H1 (cell line): Measurements from ENCODE around the gene AMER2. TPM values are rescaled to one million over a fixed set of nuclear protein-coding genes. Genes with fewer than 3 reads are reported as not detected.
A peak's percentile ranks its signal among the peaks of the same experiment; 100 is the strongest.

ENCODE experiments used
- CTCF ChIA-PET: fragments of 300-600 bp; sonication (Branson Sonifier 250); formaldehyde crosslinking; loops from one replicate; lab custom pipeline; 2021; ENCODE audit not compliant: partially characterized antibody; lab: Charles Lee
- POLR2A ChIA-PET: fragments of 300-600 bp; sonication (Branson Sonifier 250); formaldehyde crosslinking; loops from one replicate; lab custom pipeline; 2021; ENCODE audit warnings: inconsistent platforms; ENCODE audit not compliant: partially characterized antibody; lab: Charles Lee
- DNase-seq, 2 experiments: peaks; one replicate each; pipeline versions ENCODE4 v3.0.0 to v3.0.0-alpha.2; 2010 to 2022; ENCODE audit warnings: low spot score in 2 of 2, low read depth in 1 of 2, mixed read lengths in 1 of 2
- FAIRE-seq: peaks from 2 replicates; lab custom pipeline; 2011; peaks lifted over from hg19 to GRCh38; lab: Jason Lieb, UNC
- H2AFZ ChIP-seq: 2 replicates; pipeline ENCODE4 v1.8.1; 2012; ENCODE audit warnings: low read length, inconsistent platforms
- H2AK5ac ChIP-seq: 2 replicates; pipeline ENCODE4 v1.6.1; 2013; ENCODE audit warnings: low read depth, low read length
- H2BK120ac ChIP-seq: replicated peaks from 2 replicates; pipeline ENCODE3; 2013; ENCODE audit warnings: low read depth, low read length, inconsistent platforms
- H2BK12ac ChIP-seq: 2 replicates; pipeline ENCODE4 v1.6.1; 2013; ENCODE audit warnings: low read depth, low read length
- H2BK15ac ChIP-seq: 2 replicates; pipeline ENCODE4 v1.6.1; 2013; ENCODE audit warnings: low read length
- H2BK20ac ChIP-seq: 2 replicates; pipeline ENCODE4 v1.6.1; 2013; ENCODE audit warnings: low read length
- H2BK5ac ChIP-seq: 2 replicates; pipeline ENCODE4 v1.6.1; 2013; ENCODE audit warnings: low read depth, low read length
- H3K14ac ChIP-seq: 2 replicates; pipeline ENCODE4 v1.6.1; 2013; ENCODE audit warnings: inconsistent platforms; ENCODE audit not compliant: insufficient read length
- H3K18ac ChIP-seq: 2 replicates; pipeline ENCODE4 v1.6.1; 2013; ENCODE audit warnings: low read length; ENCODE audit errors: extremely low read depth
- H3K23ac ChIP-seq: 2 replicates; pipeline ENCODE4 v1.6.1; 2013; ENCODE audit warnings: inconsistent platforms; ENCODE audit not compliant: insufficient read length
- H3K23me2 ChIP-seq: 2 replicates; pipeline ENCODE4 v1.6.1; 2013; ENCODE audit warnings: low read depth, low read length
- H3K27ac ChIP-seq: 2 replicates; pipeline ENCODE4 v1.6.1; 2011; ENCODE audit warnings: low read depth, low read length, inconsistent platforms
- H3K27me3 ChIP-seq, 4 experiments: replicated peaks in 1 of 4; 1 replicate in 1 of 4; 2 replicates in 3 of 4; pipeline versions ENCODE4 v1.6.1 to v1.8.1; 2011 to 2013; ENCODE audit warnings: low read length in 3 of 4, mild to moderate bottlenecking in 3 of 4, inconsistent platforms in 2 of 4, mixed read lengths in 2 of 4, moderate library complexity in 1 of 4; ENCODE audit not compliant: control insufficient read depth in 3 of 4, insufficient read depth in 3 of 4; ENCODE audit errors: extremely low read depth in 1 of 4
- H3K36me3 ChIP-seq, 4 experiments: 2 replicates each; pipeline versions ENCODE4 v1.6.1 to v1.8.1; 2011 to 2013; ENCODE audit warnings: mild to moderate bottlenecking in 4 of 4, low read length in 3 of 4, moderate library complexity in 2 of 4, control low read depth in 1 of 4, inconsistent platforms in 1 of 4; ENCODE audit not compliant: insufficient read depth in 4 of 4, control insufficient read depth in 2 of 4
- H3K4ac ChIP-seq: replicated peaks from 2 replicates; pipeline ENCODE3; 2013; ENCODE audit warnings: low read length, low read depth, mixed read lengths, inconsistent platforms; ENCODE audit not compliant: insufficient read length
- H3K4me1 ChIP-seq, 4 experiments: replicated peaks in 1 of 4; 1 replicate in 1 of 4; 2 replicates in 3 of 4; pipeline versions ENCODE4 v1.6.1 to v1.8.1; 2011 to 2013; ENCODE audit warnings: low read length in 3 of 4, inconsistent platforms in 2 of 4, mixed read lengths in 1 of 4; ENCODE audit not compliant: insufficient read depth in 4 of 4, control insufficient read depth in 3 of 4
- H3K4me2 ChIP-seq, 2 experiments: 2 replicates each; pipeline versions ENCODE4 v1.6.1 to v1.8.1; 2011 to 2013; ENCODE audit warnings: low read depth in 2 of 2, low read length in 2 of 2, control low read depth in 1 of 2, inconsistent platforms in 1 of 2, mild to moderate bottlenecking in 1 of 2; ENCODE audit not compliant: insufficient read depth in 1 of 2
- H3K4me3 ChIP-seq, 4 experiments: fragments of 200-600, 300-600 bp in 1 of 4; sonication (generic), shearing (Covaris generic), sonication (Bioruptor Twin) in 1 of 4; 2 replicates each; pipeline versions ENCODE4 v1.5.1 to v1.8.1; 2011 to 2016; ENCODE audit warnings: low read length in 4 of 4, low read depth in 3 of 4, control low read depth in 2 of 4, inconsistent platforms in 2 of 4, mild to moderate bottlenecking in 2 of 4, mixed read lengths in 1 of 4, moderate library complexity in 1 of 4; ENCODE audit not compliant: insufficient read depth in 2 of 4; ENCODE audit errors: extremely low read depth in 1 of 4
- H3K56ac ChIP-seq: replicated peaks from 2 replicates; pipeline ENCODE3; 2013; ENCODE audit warnings: low read depth, mild to moderate bottlenecking, mixed read lengths, low read length, inconsistent platforms; ENCODE audit not compliant: insufficient read length
- H3K79me1 ChIP-seq: 2 replicates; pipeline ENCODE4 v1.6.1; 2013; ENCODE audit warnings: low read depth, low read length, control low read depth
- H3K79me2 ChIP-seq, 2 experiments: 2 replicates each; pipeline versions ENCODE4 v1.6.1 to v1.8.1; 2012 to 2013; ENCODE audit warnings: low read length in 2 of 2, mild to moderate bottlenecking in 2 of 2, inconsistent platforms in 1 of 2; ENCODE audit not compliant: insufficient read depth in 2 of 2, control insufficient read depth in 1 of 2
- H3K9ac ChIP-seq, 4 experiments: replicated peaks in 1 of 4; 1 replicate in 1 of 4; 2 replicates in 3 of 4; pipeline versions ENCODE4 v1.6.1 to v1.8.1; 2011 to 2013; ENCODE audit warnings: low read depth in 3 of 4, low read length in 3 of 4, control low read depth in 2 of 4, mild to moderate bottlenecking in 2 of 4, moderate library complexity in 2 of 4, inconsistent platforms in 1 of 4; ENCODE audit errors: extremely low read depth in 1 of 4
- H3K9me3 ChIP-seq, 2 experiments: 2 replicates each; pipeline versions ENCODE4 v1.6.1 to v1.8.1; 2012 to 2013; ENCODE audit warnings: mild to moderate bottlenecking in 2 of 2, moderate library complexity in 2 of 2, control low read depth in 1 of 2, inconsistent platforms in 1 of 2, low read depth in 1 of 2, low read length in 1 of 2, mixed read lengths in 1 of 2; ENCODE audit not compliant: insufficient read depth in 2 of 2
- H4K20me1 ChIP-seq, 2 experiments: replicated peaks in 1 of 2; 2 replicates each; pipeline versions ENCODE3 to v1.8.1; 2011 to 2013; ENCODE audit warnings: inconsistent platforms in 2 of 2, low read length in 2 of 2, mild to moderate bottlenecking in 1 of 2; ENCODE audit not compliant: insufficient read depth in 2 of 2, control insufficient read depth in 1 of 2
- H4K5ac ChIP-seq: 2 replicates; pipeline ENCODE4 v1.6.1; 2013; ENCODE audit warnings: low read length, low read depth, mixed read lengths, inconsistent platforms; ENCODE audit not compliant: insufficient read length
- H4K8ac ChIP-seq: 2 replicates; pipeline ENCODE4 v1.8.0; 2013; ENCODE audit warnings: mild to moderate bottlenecking, moderate library complexity, low read length, inconsistent platforms; ENCODE audit not compliant: insufficient read depth; ENCODE audit errors: extremely low read depth
- H4K91ac ChIP-seq: replicated peaks from 2 replicates; pipeline ENCODE3; 2013; ENCODE audit warnings: low read length, mixed read lengths, inconsistent platforms; ENCODE audit not compliant: insufficient read length
- EZH2 ChIP-seq: fragments of 200-600 bp; sonication (generic); IDR thresholded peaks from 2 replicates; pipeline ENCODE4 v1.7.1; 2012; ENCODE audit warnings: low read depth, mild to moderate bottlenecking, moderate library complexity, low read length, inconsistent platforms; ENCODE audit not compliant: severe bottlenecking
- JUN ChIP-seq: IDR thresholded peaks from 2 replicates; pipeline ENCODE4 v1.6.1; 2011; ENCODE audit warnings: low read depth, mild to moderate bottlenecking, improper control_type of control experiment, low read length
- NRF1 ChIP-seq: IDR thresholded peaks from 2 replicates; pipeline ENCODE4 v1.6.1; 2011; ENCODE audit warnings: mild to moderate bottlenecking, low read depth, low read length, improper control_type of control experiment
- POLR2AphosphoS5 ChIP-seq: IDR thresholded peaks from 2 replicates; pipeline ENCODE4 v1.6.1; 2011; ENCODE audit warnings: low read depth, low read length
- POU5F1 ChIP-seq: IDR thresholded peaks from 2 replicates; pipeline ENCODE4 v1.6.1; 2011; ENCODE audit warnings: low read depth, mild to moderate bottlenecking, low read length, moderate library complexity
- RAD21 ChIP-seq, 2 experiments: IDR thresholded peaks in 1 of 2; conservative IDR thresholded peaks in 1 of 2; 2 replicates each; pipeline ENCODE4 v1.6.1; 2011; ENCODE audit warnings: low read depth in 2 of 2, low read length in 2 of 2, improper control_type of control experiment in 1 of 2, inconsistent platforms in 1 of 2, mild to moderate bottlenecking in 1 of 2, moderate library complexity in 1 of 2
- SP1 ChIP-seq: IDR thresholded peaks from 2 replicates; pipeline ENCODE4 v1.6.1; 2011; ENCODE audit warnings: low read depth, low read length
- SRF ChIP-seq: IDR thresholded peaks from 2 replicates; pipeline ENCODE4 v1.6.1; 2011; ENCODE audit warnings: mild to moderate bottlenecking, low read depth, low read length, moderate library complexity
- TCF12 ChIP-seq: IDR thresholded peaks from 2 replicates; pipeline ENCODE4 v1.6.1; 2011; ENCODE audit warnings: low read depth, mild to moderate bottlenecking, low read length
- WGBS, 2 experiments: shearing (Covaris generic) in 1 of 2; methylation state at CpG; one replicate each; pipeline versions ENCODE4 v1.1.6 to v1.1.7; 2013 to 2015; ENCODE audit warnings: low lambda C conversion rate in 2 of 2, mixed read lengths in 2 of 2, inconsistent platforms in 1 of 2, low coverage in 1 of 2, missing lambda C conversion rate in 1 of 2; ENCODE audit not compliant: insufficient replicate concordance in 2 of 2, insufficient coverage in 1 of 2, insufficient read length in 1 of 2; ENCODE audit errors: extremely low coverage in 1 of 2, missing lambda C conversion rate in 1 of 2; 5-methylcytosine and 5-hydroxymethylcytosine counted together
- polyA plus RNA-seq, 7 experiments: library from polyadenylated mRNA; depleted of rRNA in 3 of 7; stranded (reverse) in 5 of 7; unstranded in 2 of 7; fragments of >200 nt in 5 of 7; fragments of 200-250 nt in 2 of 7; gene quantifications; 1 replicate in 5 of 7; 2 replicates in 1 of 7; 4 replicates in 1 of 7; pipeline versions ENCODE4 v1.2.1 to v1.2.3, GENCODE V29; 2011 to 2013; ENCODE audit warnings: missing spikeins in 2 of 7, mixed read lengths in 2 of 7
- total RNA-seq: library from RNA; stranded (reverse); fragmentation: NEBNext Ultra II Directional; extraction: Animal tissue kit (Norgen Biotek cat#: 25700); gene quantifications from 2 replicates; pipeline ENCODE4 v1.2.1, GENCODE V29; 2021
- TF ChIP-seq, protein P1 (sequence below): IDR thresholded peaks from 2 replicates; pipeline ENCODE4 v1.6.1; 2011; ENCODE audit warnings: low read depth, mild to moderate bottlenecking, low read length; ENCODE audit not compliant: insufficient read depth
- TF ChIP-seq, protein P2 (sequence below), 3 experiments: IDR thresholded peaks; 1 replicate in 2 of 3; 2 replicates in 1 of 3; pipeline versions ENCODE4 v1.5.1 to v1.6.1; 2011; ENCODE audit warnings: low read length in 3 of 3, mild to moderate bottlenecking in 3 of 3, inconsistent platforms in 2 of 3, low read depth in 1 of 3, moderate library complexity in 1 of 3; ENCODE audit not compliant: insufficient read depth in 1 of 3; ENCODE audit errors: control extremely low read depth in 1 of 3

AMER2 gene
- total and polyA plus RNA-seq, 2 of the 8 experiments (the other 6 are each of a cell fraction or from before 2014, with no cell fraction given) = 0.14 to 0.50 TPM

DNA sequence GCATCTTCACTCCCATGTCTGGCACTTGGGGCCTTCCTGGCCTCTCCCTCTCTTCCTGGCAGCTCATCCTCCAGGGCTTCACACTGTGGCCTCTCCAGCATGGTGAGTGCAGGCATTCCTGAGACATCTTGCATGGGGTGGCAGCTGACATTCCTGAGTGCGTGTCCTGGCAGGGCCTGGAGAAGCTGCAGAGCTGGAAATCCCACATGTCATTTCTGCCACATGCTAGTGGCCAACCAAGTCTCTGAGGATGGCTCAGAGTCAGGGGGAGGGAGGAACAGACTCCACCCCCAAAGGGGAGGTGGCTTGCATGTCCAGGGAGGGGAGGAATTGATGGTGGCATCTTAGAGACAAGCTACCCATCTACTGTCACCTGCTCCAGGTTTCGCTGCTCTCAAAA is 41.6 kb upstream of the AMER2 start:
- H2BK5ac ChIP-seq = peak overlapping the region; percentile 63; the same call in 1 of the 2 replicates
- no peak overlapping the region for H2BK20ac ChIP-seq
- no peaks in the 10 kb centered on the region; the same call in 1 of the 2 replicates for H3K23me2 ChIP-seq
- H3K23ac ChIP-seq = no peak overlapping the region
- no peak overlapping the region for H2BK15ac ChIP-seq
- no peaks in the 10 kb centered on the region for H4K20me1 ChIP-seq
- no peak overlapping the region for H3K27ac ChIP-seq
- H2AK5ac ChIP-seq = no peak overlapping the region
- WGBS, 2 experiments = 100% methylated on average over 2 of the region's 2 CpGs; no CpG with 5 or more reads in 1 of the 2 experiments
- no peak overlapping the region for H4K5ac ChIP-seq
- H3K4ac ChIP-seq = no peak overlapping the region
- H3K4me2 ChIP-seq = no peak overlapping the region
- H3K79me1 ChIP-seq = no peaks in the 10 kb centered on the region
- no peak for FAIRE-seq
- no peak overlapping the region for H3K56ac ChIP-seq
- H3K14ac ChIP-seq = no peak overlapping the region
- ChIA-PET CTCF (interaction anchor here (0.7 to 2.6 kb wide), 4 partner anchors 9 to 103 kb away, joined by 3 to 16 read pairs (median 6); no protein-coding TSS in a partner anchor), POLR2A (no interaction called here)
- no peak overlapping the region for H2AFZ ChIP-seq
- no peak overlapping the region for H4K91ac ChIP-seq
- no peaks in the 10 kb centered on the region for H3K27me3 ChIP-seq
- H3K4me1 ChIP-seq = peaks cover 0 to 6% (median 4%) of the 10 kb centered on the region in 4 experiments; a peak in 2 of 7 replicates
- H3K9me3 ChIP-seq = no peaks in the 10 kb centered on the region
- H2BK12ac ChIP-seq = no peak overlapping the region
- H2BK120ac ChIP-seq = no peak overlapping the region
- no peaks in the 10 kb centered on the region for H3K36me3 ChIP-seq
- H3K79me2 ChIP-seq = no peaks in the 10 kb centered on the region
- no peak overlapping the region for H3K9ac ChIP-seq
- H3K4me3 ChIP-seq = no peak overlapping the region
- DNase-seq = no peak
- H3K18ac ChIP-seq = no peak overlapping the region
- peak overlapping the region; percentile 26; the same call in 1 of the 2 replicates for H4K8ac ChIP-seq
- TF ChIP-seq SRF (no peak), SP1 (no peak), RAD21 (IDR thresholded peaks at IDR 0.05 in 1 of 2, conservative IDR thresholded peaks at IDR 0.05 in 1 of 2; ENCODE audit: low read depth in 2 of 2, low read length in 2 of 2) (no peak), NRF1 (no peak), POLR2AphosphoS5 (no peak), JUN (no peak), EZH2 (no peak), TCF12 (no peak), POU5F1 (no peak)
- TF ChIP-seq, protein P1, sequence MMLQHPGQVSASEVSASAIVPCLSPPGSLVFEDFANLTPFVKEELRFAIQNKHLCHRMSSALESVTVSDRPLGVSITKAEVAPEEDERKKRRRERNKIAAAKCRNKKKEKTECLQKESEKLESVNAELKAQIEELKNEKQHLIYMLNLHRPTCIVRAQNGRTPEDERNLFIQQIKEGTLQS = no peak
- TF ChIP-seq, protein P2, sequence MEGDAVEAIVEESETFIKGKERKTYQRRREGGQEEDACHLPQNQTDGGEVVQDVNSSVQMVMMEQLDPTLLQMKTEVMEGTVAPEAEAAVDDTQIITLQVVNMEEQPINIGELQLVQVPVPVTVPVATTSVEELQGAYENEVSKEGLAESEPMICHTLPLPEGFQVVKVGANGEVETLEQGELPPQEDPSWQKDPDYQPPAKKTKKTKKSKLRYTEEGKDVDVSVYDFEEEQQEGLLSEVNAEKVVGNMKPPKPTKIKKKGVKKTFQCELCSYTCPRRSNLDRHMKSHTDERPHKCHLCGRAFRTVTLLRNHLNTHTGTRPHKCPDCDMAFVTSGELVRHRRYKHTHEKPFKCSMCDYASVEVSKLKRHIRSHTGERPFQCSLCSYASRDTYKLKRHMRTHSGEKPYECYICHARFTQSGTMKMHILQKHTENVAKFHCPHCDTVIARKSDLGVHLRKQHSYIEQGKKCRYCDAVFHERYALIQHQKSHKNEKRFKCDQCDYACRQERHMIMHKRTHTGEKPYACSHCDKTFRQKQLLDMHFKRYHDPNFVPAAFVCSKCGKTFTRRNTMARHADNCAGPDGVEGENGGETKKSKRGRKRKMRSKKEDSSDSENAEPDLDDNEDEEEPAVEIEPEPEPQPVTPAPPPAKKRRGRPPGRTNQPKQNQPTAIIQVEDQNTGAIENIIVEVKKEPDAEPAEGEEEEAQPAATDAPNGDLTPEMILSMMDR (IDR thresholded peaks at IDR 0.05; ENCODE audit: control extremely low read depth in 1 of 3, insufficient read depth in 1 of 3, low read depth in 1 of 3, low read length in 3 of 3) = no peak
